GM21786 (cell line): ENCODE results near the gene OR52K2.
"Not testable (repeated sequence)": the region's sequence is repeated elsewhere in the genome, so short reads cannot be mapped to it uniquely, and the experiment has no call there.

Experiments used
- ATAC-seq: cut with Tn5 transposase; IDR thresholded peaks from one replicate; pipeline ENCODE4 v1.9.1; 2021; ENCODE audit not compliant: unreplicated experiment

Gene OR52K2

DNA sequence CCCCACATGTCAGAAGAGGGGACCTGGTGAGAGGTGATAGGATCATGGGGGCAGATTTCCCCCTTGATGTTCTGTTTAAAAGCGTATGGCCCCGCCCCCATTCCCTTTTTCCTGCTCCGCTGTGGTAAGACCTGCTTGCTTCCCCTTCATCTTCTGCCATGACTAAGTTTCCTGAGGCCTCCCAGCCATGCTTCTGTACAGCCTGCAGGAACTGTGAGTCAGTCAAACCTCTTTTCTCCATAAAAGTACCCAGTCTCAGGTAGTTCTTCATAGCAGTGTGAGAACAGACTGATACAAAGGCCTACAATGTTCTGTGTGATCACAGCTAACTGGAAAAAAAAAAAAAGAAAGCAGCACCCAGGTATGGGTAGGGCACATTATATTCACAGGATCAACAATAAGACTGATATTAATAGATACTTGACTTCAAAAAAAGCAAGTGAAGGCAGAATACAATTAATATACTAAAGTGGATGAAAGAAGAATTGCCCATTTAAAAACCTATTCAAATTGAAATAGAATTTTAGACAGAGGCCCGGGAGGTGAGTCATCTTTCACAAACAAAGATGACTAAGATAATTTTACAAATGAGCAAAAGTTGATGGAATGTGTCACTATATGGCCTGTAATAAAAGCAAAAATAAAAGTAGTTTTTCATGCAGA is 31.6 kb downstream of the OR52K2 start:
- no peak for ATAC-seq

DNA sequence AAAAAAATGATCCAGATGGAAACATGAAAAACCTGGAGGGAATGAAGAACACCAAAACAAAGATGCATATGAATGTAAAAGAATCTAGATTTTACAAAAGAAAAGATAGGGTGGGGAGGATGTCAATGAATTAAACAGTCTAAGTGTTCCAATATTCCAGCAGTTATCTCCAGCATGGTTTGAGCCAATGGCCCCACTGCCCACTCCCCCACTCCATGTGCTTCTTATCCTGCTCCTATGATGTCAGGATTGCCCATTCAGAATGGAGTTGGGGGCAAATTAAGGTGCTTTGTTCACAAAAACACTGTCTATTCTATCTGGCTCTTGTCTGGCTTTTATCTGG is 32.1 kb downstream of the OR52K2 start:
- no peak for ATAC-seq

DNA sequence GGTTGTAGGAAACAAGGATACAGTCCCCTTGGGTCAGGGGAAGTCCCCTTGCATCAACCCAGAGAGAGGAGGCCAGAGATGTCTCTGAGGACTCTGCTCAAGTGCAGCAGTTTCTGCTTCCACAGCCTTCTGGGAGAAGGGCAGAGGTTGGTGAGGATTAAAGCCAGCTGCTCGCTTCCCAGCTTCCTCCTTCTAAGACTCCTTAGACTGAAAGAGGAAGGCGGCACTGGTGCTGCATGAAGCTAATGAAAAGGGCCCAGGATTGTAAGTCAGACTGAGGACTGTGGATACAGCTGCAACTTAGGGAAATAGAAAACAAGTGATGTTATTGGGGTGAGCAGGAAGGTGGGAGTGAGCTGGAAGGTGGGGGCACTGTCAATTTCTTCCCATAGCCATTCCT is 33.4 kb downstream of the OR52K2 start, which contains the start of gene OR52K1:
Gene OR52K1, plus strand, starts transcription at position 202 of the 400 bp plus-strand sequence. CDS start 6,255 bp downstream, outside the sequence.
- no peak for ATAC-seq

DNA sequence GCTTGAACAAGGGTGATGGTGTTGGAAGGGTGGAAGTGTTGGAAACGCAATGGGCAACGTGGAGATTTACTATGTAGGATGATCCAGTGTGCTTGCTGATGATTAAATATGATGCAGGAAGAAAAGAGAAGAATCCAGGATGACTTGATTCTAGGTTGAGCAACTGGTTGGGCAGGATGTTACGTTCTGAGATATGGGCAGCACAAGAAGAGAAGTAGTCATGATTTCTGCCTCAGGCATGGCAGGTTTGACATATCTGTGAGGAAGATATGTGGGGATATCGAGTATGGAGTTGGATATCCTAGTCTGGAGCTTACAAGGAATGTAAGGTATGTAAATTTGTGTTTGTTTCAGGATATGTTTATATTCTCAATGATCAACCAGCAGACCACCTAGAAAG is 35.2 kb downstream of the OR52K2 start:
- ATAC-seq = no peak

- not testable (repeated sequence) for ATAC-seq
Observed at GRCh38 chr11:4491405-4491804, 42.3 kb downstream of the OR52K2 start.

DNA sequence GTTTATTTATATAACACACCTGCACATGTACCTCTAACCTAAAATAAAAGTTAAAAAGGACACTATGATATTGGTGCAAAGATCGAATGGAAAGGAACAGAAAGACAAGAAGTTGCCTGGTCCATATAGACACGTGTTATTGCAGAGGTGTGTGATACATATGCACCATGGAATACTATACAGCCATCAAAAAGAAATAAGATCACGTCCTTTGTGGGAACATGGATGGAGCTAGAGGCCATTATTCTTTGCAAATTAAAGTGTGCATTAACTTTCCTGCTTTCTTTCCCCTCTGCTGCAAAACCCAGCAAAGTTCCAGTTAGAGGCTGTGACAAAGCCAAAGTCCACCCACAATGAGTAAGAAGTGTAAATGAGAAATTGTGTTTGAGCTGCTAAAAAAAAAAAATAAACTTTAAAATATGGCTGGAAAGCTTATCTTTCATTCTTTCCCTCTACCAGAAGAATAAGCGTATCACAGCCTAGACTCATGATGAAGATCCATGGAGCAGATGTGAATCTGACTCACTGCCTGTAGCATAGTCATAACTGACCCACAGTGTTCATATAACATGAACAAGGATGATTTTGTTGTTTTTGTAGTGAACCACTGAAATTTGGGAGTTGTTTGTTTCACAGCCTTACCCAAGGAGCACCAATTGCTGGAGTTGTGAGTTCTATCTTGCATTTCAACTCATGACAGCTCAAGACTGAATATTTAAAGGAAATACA is 42.9 kb downstream of the OR52K2 start:
- no peak for ATAC-seq

DNA sequence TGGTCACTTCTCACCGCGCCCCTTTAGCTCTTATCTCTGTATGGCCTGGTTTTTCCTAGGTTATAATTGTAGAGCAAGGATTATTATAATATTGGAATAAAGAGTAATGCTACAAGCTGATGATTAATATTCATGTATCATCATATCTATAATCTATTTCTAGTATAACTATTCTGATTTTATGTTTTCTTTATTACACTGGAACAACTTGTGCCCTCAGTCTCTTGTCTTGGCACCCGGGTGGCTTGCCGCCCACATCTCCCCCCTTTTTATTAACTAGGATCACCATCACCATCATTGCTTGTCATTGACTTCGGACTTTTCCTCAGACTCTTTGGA is 44.4 kb downstream of the OR52K2 start:
- ATAC-seq = no peak

DNA sequence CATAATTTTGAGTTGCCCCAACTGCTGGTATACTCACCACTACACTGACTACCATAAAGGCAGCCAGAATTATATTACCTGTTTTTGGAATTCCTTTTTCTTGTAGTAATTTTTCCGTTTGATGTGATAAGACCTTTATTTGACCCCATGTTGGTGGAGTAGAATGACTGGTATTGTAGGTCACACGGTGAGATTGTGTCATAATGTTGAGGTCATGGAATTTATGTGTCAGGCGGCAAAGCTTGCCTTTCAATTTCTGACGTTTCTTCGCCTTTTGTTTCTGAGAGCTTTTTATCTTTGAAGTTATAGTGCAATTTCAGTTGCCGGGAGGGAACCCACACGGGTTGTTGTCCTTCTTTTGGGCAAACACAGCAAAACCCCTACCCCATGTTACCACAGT is 46.4 kb downstream of the OR52K2 start:
- ATAC-seq = no peak

- no peak for ATAC-seq
Observed at GRCh38 chr11:4495986-4496385, 46.9 kb downstream of the OR52K2 start.

GRCh38 chr11:4496557-4497248 is 47.6 kb downstream of the OR52K2 start:
- ATAC-seq = no peak
